ENCODE data around the gene SLAMF7.

DNA sequence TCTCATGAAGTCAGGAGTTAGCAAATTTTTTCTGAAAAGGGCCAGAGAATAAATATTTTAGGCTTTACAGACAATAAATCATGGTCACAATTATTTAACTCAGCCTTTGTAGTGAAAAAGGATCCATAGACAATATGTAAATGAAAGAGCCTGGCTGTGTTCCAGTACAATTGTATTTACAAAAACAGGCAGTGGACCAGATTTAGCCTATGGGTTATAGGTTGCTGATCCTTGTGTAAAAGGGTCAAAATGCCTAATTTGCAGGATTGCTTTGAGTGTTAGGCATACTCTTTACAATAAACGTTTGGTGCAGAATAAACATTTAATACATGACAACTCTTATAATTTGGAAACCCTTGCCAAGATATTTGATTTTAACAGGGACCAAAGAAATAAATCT lies 6.5 kb downstream of the SLAMF7 start:
- TF ChIP-seq, protein P1, sequence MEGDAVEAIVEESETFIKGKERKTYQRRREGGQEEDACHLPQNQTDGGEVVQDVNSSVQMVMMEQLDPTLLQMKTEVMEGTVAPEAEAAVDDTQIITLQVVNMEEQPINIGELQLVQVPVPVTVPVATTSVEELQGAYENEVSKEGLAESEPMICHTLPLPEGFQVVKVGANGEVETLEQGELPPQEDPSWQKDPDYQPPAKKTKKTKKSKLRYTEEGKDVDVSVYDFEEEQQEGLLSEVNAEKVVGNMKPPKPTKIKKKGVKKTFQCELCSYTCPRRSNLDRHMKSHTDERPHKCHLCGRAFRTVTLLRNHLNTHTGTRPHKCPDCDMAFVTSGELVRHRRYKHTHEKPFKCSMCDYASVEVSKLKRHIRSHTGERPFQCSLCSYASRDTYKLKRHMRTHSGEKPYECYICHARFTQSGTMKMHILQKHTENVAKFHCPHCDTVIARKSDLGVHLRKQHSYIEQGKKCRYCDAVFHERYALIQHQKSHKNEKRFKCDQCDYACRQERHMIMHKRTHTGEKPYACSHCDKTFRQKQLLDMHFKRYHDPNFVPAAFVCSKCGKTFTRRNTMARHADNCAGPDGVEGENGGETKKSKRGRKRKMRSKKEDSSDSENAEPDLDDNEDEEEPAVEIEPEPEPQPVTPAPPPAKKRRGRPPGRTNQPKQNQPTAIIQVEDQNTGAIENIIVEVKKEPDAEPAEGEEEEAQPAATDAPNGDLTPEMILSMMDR (IDR thresholded peaks at IDR 0.05; ENCODE audit: control extremely low read depth in 1 of 3, insufficient read depth in 1 of 3, low read depth in 1 of 3, low read length in 3 of 3) = no peak
- TF ChIP-seq JUN (IDR thresholded peaks at IDR 0.05; ENCODE audit: low read depth, low read length) = no peak

All from H1 (cell line).